NCI-H510A (cell line): ENCODE measurements around the gene EEF2.

Experiments used
- DNase-seq: peaks from one replicate; lab custom pipeline; 2025; lab: John Stamatoyannopoulos, UW

EEF2 gene

DNA sequence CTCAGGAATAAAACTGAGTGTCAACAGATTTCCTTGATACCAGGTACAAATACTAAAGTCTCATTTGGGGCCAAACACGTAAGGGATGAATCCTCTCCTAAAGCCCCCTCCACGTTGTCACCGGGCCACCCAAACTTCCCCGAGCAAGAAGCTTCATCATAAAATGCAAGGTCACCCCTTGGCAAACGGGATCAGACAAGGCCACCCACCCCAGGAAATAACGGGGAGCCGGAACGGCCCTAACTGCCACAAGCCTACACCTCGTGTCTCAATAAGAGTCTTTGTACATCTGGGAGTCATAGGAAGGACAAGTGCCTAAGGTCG lies 717 bp downstream of the EEF2 start:
- DNase-seq, result no peak

DNA sequence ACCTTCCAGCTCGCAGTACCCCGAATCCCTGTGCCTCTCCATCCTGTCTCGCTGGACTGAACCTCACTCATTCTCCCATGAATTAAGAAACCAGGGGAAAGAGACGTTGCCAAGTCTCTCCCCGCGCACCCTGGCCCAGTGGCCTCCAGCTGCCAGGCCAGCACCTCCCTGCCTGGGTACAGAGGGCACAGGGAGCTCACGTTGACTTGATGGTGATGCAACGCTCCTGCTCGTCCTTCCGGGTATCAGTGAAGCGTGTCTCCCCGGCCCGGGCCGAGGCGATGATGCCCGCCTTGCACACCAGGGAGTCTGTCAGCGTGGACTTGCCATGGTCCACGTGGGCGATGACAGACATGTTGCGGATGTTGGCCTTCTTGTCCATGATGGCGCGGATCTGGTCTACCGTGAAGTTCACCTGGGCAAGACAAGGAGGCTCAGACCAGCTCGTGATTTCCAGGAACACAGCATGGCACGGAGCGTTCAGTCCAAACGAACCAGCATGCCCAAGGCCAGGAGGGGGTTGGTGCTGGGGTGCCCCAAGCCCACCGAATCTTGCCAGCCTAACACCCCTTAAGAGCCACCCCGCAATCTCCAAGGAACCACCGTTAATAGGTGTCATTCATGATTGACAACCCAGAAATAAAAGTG lies 1.2 kb downstream of the EEF2 start:
- DNase-seq, result no peak

DNA sequence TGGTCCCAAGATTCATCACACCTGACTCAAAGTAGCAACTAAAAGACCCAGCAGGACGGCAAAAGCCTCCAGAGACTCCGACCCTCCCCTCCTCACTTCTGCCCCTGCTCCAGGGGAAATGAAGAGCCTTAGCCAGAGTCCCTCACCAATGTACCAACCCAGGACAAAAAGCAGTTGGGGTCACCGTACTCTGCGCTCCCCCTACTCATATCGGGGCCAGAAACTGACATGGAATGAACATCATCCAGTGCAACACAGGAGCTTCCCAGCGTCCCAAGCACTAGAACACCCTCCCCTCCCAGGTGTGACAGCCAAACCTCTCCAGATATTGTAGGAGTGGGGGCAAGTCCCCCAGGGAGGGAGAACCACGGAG lies 1.7 kb downstream of the EEF2 start:
- DNase-seq, result no peak

GRCh38 chr19:3982701-3983541 lies 2.3 kb downstream of the EEF2 start:
- DNase-seq, result no peak

GRCh38 chr19:3981736-3982681 lies 3.3 kb downstream of the EEF2 start:
- no peak for DNase-seq

- DNase-seq, result no peak
Observed at GRCh38 chr19:3981373-3981735, 3.9 kb downstream of the EEF2 start.

DNA sequence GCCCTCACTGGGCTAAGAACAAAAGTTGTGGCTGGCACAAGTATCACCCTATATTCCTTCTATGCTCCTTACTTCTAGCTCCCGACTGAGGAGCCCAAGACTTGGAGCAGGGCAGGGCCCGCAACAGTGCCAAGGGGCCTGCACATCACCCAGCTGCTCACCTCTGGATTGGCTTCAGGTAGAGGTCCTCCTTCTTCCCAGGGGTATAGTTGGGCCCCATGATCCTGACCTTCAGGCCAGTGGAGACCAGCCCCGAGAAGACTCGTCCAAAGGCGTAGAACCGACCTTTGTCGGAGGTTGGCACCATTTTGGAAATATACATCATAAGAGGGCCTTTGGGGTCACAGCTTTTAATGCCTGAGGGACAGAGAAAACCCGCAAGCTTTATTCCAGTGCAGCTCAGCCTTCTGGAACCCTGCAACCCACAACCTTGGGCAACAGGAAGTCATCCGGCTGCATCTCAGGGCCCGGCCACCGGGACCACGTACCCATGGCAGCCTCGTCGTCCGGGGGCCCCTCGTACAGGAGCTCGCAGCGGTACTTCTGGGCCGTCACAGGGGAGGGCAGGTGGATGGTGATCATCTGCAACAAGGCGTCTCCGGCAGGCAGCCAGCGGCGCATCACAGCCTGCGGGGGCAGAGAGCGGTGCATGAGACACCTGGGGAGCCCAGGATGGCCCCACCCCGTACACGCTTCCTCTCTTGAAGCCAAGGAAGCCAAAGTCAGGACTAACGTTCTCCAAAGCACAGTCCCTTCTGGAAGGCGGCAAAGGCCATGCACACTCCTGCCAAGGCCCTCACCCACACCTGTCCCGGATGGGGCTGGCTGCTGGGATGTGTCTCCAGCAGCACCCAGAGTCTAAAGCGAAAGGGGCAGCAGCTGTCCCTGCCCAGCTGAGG lies 4.7 kb downstream of the EEF2 start:
- DNase-seq, result no peak

GRCh38 chr19:3979674-3980352 lies 5.5 kb downstream of the EEF2 start:
- DNase-seq, result no peak

- DNase-seq, result no peak
Observed at GRCh38 chr19:3979289-3979673, 6.0 kb downstream of the EEF2 start.

DNA sequence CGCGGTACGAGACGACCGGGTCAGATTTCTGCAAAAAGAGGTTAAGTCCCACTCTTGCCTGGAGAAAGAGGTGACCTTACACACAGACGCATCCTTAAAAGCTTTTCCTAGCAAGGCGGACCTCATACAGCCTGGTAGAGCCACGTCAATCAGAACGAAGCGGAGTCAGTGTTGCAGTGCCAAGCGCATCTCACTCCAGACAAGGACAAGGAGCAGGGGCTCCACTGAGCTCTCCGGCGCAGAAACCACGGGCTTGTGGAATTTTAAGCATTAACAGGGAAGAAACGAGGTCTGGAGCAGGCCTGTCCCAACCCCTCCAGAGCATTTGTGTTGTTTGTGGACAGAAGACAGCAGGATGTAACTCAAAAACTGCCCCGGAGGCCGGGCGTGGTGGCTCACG lies 7.1 kb downstream of the EEF2 start:
- DNase-seq, result no peak

- no peak for DNase-seq
Observed at GRCh38 chr19:3977242-3978143, 7.8 kb downstream of the EEF2 start.

DNA sequence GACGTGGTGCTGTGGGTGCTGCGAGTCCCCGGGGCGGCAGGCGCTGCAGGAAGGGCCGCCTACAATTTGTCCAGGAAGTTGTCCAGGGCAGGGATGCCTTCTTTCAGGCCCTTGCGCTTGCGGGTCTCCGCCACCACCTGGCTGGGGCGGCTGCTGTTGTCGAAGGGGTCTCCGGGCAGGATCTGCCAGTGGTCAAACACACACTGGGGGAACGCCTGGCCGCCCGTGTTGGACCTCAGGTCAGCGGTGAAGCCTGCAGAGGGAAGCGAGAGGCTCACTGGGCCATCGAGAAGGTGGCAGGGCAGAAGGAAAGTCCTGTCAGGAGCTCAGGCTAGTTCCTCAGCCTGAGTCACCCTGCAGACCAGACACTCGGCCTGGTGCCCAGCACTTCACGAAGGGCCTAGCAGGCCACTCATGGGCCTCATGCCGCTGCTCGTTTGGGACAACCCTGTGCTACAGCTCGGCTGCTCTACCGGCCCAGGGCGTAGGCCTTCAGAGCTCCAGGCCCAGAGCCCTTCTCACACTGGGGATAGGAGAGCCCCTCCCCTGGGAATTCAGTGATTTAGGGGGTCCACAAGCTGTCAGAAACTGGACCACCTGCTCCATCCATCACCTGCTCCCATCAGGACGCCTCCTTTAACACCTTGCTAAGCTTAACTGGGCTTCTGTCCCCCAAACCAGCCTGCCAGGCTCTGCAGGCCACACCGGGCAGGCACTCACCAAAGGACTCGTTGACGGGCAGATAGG lies 8.6 kb downstream of the EEF2 start:
- no peak for DNase-seq

DNA sequence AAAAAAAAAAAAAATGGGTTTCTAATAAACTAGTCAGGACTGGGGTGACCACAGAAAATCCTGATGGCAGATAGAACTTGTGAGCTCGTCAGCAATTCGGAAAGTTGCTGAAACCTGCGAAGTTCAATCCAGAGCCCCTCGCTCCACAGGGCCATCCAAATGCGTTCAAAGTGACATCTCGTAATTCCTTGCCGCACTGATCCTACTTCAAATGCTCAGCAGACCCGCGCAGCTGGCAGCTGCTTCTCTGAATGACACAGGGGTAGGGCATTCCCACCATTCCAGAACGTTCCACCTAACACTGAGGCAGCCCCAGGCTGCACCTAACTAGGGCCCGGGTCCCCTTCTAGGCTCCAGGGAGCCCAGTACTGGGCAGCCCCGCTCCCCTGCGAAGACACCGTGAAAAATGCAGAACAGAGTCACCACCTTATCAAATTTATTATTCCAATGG lies 9.6 kb downstream of the EEF2 start:
- DNase-seq, result no peak

GRCh38 chr19:3975144-3975543 lies 10.1 kb downstream of the EEF2 start:
- DNase-seq, result no peak

- DNase-seq, result peak; percentile 99
Observed at GRCh38 chr19:3970808-3971598, 14.3 kb downstream of the EEF2 start, which contains the start of gene DAPK3. Gene DAPK3 (minus strand): TSS chr19:3971099. CDS start chr19:3969735, 1,364 bp downstream.

- DNase-seq, result no peak
Observed at GRCh38 chr19:3970313-3970807, 14.9 kb downstream of the EEF2 start.

DNA sequence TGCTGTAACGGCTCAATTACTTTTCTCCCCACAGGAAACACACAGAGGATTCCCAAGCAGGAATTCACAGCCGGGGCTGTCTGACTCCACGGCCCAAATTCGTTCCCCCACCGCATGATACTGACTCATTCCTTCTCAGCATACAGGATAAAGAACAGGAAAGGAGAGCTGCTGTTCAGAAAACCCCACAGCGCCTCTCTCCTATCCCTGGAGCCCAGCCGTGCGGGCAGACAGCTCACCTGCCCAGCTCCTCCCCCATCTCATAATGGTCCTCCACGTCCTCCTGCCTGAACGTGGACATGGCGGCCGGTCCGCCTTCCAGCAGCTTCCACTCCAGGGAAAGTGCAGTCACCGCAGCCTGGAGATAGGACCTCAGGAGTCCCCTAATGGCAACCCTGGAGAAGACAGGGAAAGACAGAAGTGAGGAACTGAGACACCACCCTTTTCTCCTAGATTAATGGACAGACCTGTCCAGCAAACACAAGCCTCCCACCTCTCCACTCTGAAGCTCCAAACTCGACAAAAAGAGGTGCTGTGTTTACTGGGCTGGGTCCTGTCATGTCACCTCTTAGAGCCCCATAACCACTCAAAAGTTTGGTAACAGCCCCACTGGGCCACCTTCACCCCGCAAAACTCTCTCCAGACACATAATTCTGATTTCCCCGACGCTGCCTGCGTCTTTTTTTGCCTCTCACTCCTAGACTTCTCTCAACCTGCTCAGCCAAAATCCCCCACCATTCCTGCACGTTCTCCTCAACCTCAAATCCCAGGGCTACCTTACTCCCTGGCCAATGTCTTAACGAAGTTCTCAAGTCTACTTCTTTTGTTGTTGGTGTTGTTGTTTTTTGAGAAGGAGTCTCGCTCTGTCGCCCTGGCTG lies 15.6 kb downstream of the EEF2 start:
- peak; percentile 66 for DNase-seq
